ENCODE measurements around the gene SLC9A2. TPM values are rescaled to one million over a fixed set of nuclear protein-coding genes. Genes with fewer than 3 reads are reported as not detected.

Gene SLC9A2
- total RNA-seq, 2 experiments from 2014 or later, result not detected

GRCh38 chr2:102594445-102595016, 24.8 kb upstream of the SLC9A2 start:
- H3K4me1 Mint-ChIP-seq, result no peaks in the 10 kb centered on the region
- POLR2A ChIA-PET, result no interaction called here
- H3K9me3 Mint-ChIP-seq, result no peaks in the 10 kb centered on the region
- DNase-seq, result no peak
- H3K4me3 Mint-ChIP-seq, result no peak overlapping the region
- CTCF ChIA-PET, result interaction anchor here (1.0 to 1.3 kb wide), 2 partner anchors 21 to 121 kb away, joined by 3 to 5 read pairs; partner anchors contain the start of gene SLC9A4
- H3K27ac Mint-ChIP-seq, result no peak overlapping the region
- H3K36me3 Mint-ChIP-seq (ENCODE audit: low read depth), result no peaks in the 10 kb centered on the region
- H3K27me3 Mint-ChIP-seq, result peaks cover 20% of the 10 kb centered on the region

- CTCF ChIA-PET, result no interaction called here
- Mint-ChIP-seq H3K4me1 (no peaks in the 10 kb centered on the region), H3K27ac (no peak overlapping the region), H3K36me3 (ENCODE audit: low read depth) (no peaks in the 10 kb centered on the region), H3K27me3 (peaks cover 24% of the 10 kb centered on the region), H3K4me3 (no peak overlapping the region), H3K9me3 (no peaks in the 10 kb centered on the region)
- no peak for DNase-seq
- POLR2A ChIA-PET, result no interaction called here
These were observed 21.6 kb upstream of the SLC9A2 start for GRCh38 chr2:102597788-102598187.

- Mint-ChIP-seq H3K36me3 (ENCODE audit: low read depth) (no peaks in the 10 kb centered on the region), H3K27me3 (peaks cover 29% of the 10 kb centered on the region), H3K4me1 (no peaks in the 10 kb centered on the region), H3K27ac (no peak overlapping the region), H3K4me3 (no peak overlapping the region), H3K9me3 (no peaks in the 10 kb centered on the region)
- DNase-seq, result no peak
- CTCF ChIA-PET, result no interaction called here
- POLR2A ChIA-PET, result no interaction called here
These were observed 19.9 kb upstream of the SLC9A2 start for GRCh38 chr2:102599486-102599885.

GRCh38 chr2:102601730-102602129, 17.6 kb upstream of the SLC9A2 start:
- no peak for DNase-seq
- no peaks in the 10 kb centered on the region for H3K4me1 Mint-ChIP-seq
- ChIA-PET CTCF (no interaction called here), POLR2A (interaction anchor here (0.7 kb wide), 1 partner anchor 127 kb away, joined by 3 read pairs; no protein-coding TSS in a partner anchor)
- no peaks in the 10 kb centered on the region for H3K9me3 Mint-ChIP-seq
- H3K4me3 Mint-ChIP-seq, result no peak overlapping the region
- no peaks in the 10 kb centered on the region for H3K36me3 Mint-ChIP-seq (ENCODE audit: low read depth)
- no peak overlapping the region for H3K27ac Mint-ChIP-seq
- peaks cover 25% of the 10 kb centered on the region for H3K27me3 Mint-ChIP-seq

GRCh38 chr2:102603904-102604303, 15.4 kb upstream of the SLC9A2 start:
- Mint-ChIP-seq H3K9me3 (no peaks in the 10 kb centered on the region), H3K4me1 (no peaks in the 10 kb centered on the region), H3K27ac (no peak overlapping the region), H3K27me3 (peaks cover 22% of the 10 kb centered on the region), H3K4me3 (no peak overlapping the region), H3K36me3 (ENCODE audit: low read depth) (no peaks in the 10 kb centered on the region)
- POLR2A ChIA-PET, result no interaction called here
- DNase-seq, result no peak
- CTCF ChIA-PET, result no interaction called here

- no peaks in the 10 kb centered on the region for H3K9me3 Mint-ChIP-seq
- no peak for DNase-seq
- CTCF ChIA-PET, result interaction anchor here (1.4 kb wide), 1 partner anchor 11 kb away, joined by 4 read pairs; no protein-coding TSS in a partner anchor
- H3K36me3 Mint-ChIP-seq (ENCODE audit: low read depth), result no peaks in the 10 kb centered on the region
- no peak overlapping the region for H3K27ac Mint-ChIP-seq
- POLR2A ChIA-PET, result no interaction called here
- H3K4me3 Mint-ChIP-seq, result no peak overlapping the region
- H3K27me3 Mint-ChIP-seq, result peaks cover 20% of the 10 kb centered on the region
- H3K4me1 Mint-ChIP-seq, result no peaks in the 10 kb centered on the region
These were observed 14.6 kb upstream of the SLC9A2 start for GRCh38 chr2:102604769-102605168.

GRCh38 chr2:102606353-102606752, 13.0 kb upstream of the SLC9A2 start:
- POLR2A ChIA-PET, result no interaction called here
- Mint-ChIP-seq H3K36me3 (ENCODE audit: low read depth) (no peaks in the 10 kb centered on the region), H3K27me3 (peaks cover 13% of the 10 kb centered on the region), H3K9me3 (no peaks in the 10 kb centered on the region), H3K4me3 (no peak overlapping the region), H3K4me1 (no peaks in the 10 kb centered on the region), H3K27ac (no peak overlapping the region)
- no peak for DNase-seq
- CTCF ChIA-PET, result interaction anchor here (0.8 to 1.5 kb wide), 2 partner anchors 9 to 21 kb away, joined by 3 to 5 read pairs; no protein-coding TSS in a partner anchor

GRCh38 chr2:102615620-102616436, 3.5 kb upstream of the SLC9A2 start:
- Mint-ChIP-seq H3K27me3 (peaks cover 57% of the 10 kb centered on the region), H3K36me3 (ENCODE audit: low read depth) (no peaks in the 10 kb centered on the region), H3K9me3 (no peaks in the 10 kb centered on the region), H3K4me3 (no peak overlapping the region), H3K27ac (no peak overlapping the region), H3K4me1 (peaks cover 14% of the 10 kb centered on the region)
- POLR2A ChIA-PET, result no interaction called here
- CTCF ChIA-PET, result interaction anchor here (0.6 to 1.6 kb wide), 13 partner anchors 9 to 375 kb away, joined by 3 to 21 read pairs (median 4); partner anchors contain the start of gene SLC9A4
- peak; percentile 49 for DNase-seq

GRCh38 chr2:102618452-102619413, 620 bp upstream of the SLC9A2 start:
- POLR2A ChIA-PET, result no interaction called here
- no peaks in the 10 kb centered on the region for H3K36me3 Mint-ChIP-seq (ENCODE audit: low read depth)
- CTCF ChIA-PET, result no interaction called here

GRCh38 chr2:102620332-102620731, 979 bp downstream of the SLC9A2 start:
- Mint-ChIP-seq H3K36me3 (ENCODE audit: low read depth) (no peaks in the 10 kb centered on the region), H3K9me3 (no peaks in the 10 kb centered on the region), H3K4me1 (peaks cover 14% of the 10 kb centered on the region), H3K4me3 (no peak overlapping the region), H3K27ac (no peak overlapping the region), H3K27me3 (peaks cover 65% of the 10 kb centered on the region)
- CTCF ChIA-PET, result no interaction called here
- POLR2A ChIA-PET, result no interaction called here
- DNase-seq, result no peak

More at GRCh38 chr2:102618452-102619413, 620 bp upstream of the SLC9A2 start:
- DNase-seq, result no peak
- Mint-ChIP-seq H3K27me3 (peaks cover 74% of the 10 kb centered on the region), H3K4me1 (peaks cover 14% of the 10 kb centered on the region), H3K4me3 (peak overlapping the region; percentile 19), H3K9me3 (no peaks in the 10 kb centered on the region), H3K27ac (no peak overlapping the region)

GRCh38 chr2:102621630-102622029, 2.3 kb downstream of the SLC9A2 start:
- POLR2A ChIA-PET, result no interaction called here
- Mint-ChIP-seq H3K27ac (no peak overlapping the region), H3K4me1 (peaks cover 14% of the 10 kb centered on the region), H3K4me3 (no peak overlapping the region), H3K36me3 (ENCODE audit: low read depth) (no peaks in the 10 kb centered on the region), H3K9me3 (no peaks in the 10 kb centered on the region), H3K27me3 (peaks cover 60% of the 10 kb centered on the region)
- CTCF ChIA-PET, result no interaction called here
- DNase-seq, result no peak

GRCh38 chr2:102622646-102623045, 3.3 kb downstream of the SLC9A2 start:
- H3K9me3 Mint-ChIP-seq, result no peaks in the 10 kb centered on the region
- POLR2A ChIA-PET, result no interaction called here
- H3K4me3 Mint-ChIP-seq, result no peak overlapping the region
- no peaks in the 10 kb centered on the region for H3K36me3 Mint-ChIP-seq (ENCODE audit: low read depth)
- no peak for DNase-seq
- CTCF ChIA-PET, result no interaction called here
- H3K27me3 Mint-ChIP-seq, result peaks cover 55% of the 10 kb centered on the region
- H3K27ac Mint-ChIP-seq, result no peak overlapping the region
- H3K4me1 Mint-ChIP-seq, result peaks cover 14% of the 10 kb centered on the region

- H3K4me3 Mint-ChIP-seq, result no peak overlapping the region
- H3K27ac Mint-ChIP-seq, result no peak overlapping the region
- H3K4me1 Mint-ChIP-seq, result no peaks in the 10 kb centered on the region
- no peaks in the 10 kb centered on the region for H3K9me3 Mint-ChIP-seq
- H3K36me3 Mint-ChIP-seq (ENCODE audit: low read depth), result no peaks in the 10 kb centered on the region
- CTCF ChIA-PET, result interaction anchor here (1.3 kb wide), 1 partner anchor 14 kb away, joined by 4 read pairs; no protein-coding TSS in a partner anchor
- POLR2A ChIA-PET, result no interaction called here
- H3K27me3 Mint-ChIP-seq, result peaks cover 11% of the 10 kb centered on the region
- no peak for DNase-seq
These were observed 11.1 kb downstream of the SLC9A2 start for GRCh38 chr2:102630458-102630857.

Data from activated CD4-positive, alpha-beta memory T cell treated with anti-CD3 and anti-CD28 coated beads, Interleukin-2, amount 10 ng/mL, durations not matched to agents 7 days and 5 days (primary cell).